ENCODE data around the gene MRPL34.

DNA sequence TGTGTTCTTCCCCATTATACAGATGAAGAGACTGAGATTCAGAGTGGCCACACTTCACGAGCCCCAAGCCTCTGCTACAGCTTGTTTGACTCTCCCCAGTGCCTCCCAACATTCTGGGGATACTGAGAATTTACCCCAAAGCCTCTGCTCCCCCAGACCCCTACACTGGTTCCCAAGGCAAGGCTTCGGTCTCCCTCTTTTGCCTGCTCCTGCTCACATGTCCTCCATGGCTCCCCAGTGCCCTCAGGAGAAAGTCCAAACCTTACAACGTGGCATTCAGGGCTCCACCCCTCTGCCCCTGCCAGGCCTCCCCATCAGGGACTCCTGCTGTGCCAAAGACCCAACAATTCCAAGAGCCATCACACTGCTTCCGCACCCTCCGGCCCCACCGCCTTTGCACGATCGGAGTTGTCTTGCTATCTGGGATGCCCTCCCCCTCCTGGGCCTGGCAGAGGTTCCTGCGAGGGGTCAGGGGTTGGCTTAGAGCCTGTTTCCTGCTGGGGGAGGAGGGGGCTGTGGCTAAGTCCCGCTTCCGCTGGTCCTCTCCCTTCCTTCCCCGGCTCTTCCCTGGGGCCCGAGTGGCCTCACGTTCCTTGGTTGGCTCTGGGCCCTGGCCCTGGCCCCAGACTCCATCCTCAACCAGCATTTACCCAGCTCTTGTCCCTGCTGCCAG is 47.1 kb downstream of the MRPL34 start:
- no peak for TF ChIP-seq POLR2A (IDR thresholded peaks at IDR 0.05)
- no peak for TF ChIP-seq CTCF (IDR thresholded peaks at IDR 0.05)

All from right lobe of liver (tissue), 4 donors.